Omental fat pad (tissue), 4 donors: ENCODE results near the gene ZNF280B. TPM values are rescaled to one million over a fixed set of nuclear protein-coding genes. Genes with fewer than 3 reads are reported as not detected.
"Not testable (repeated sequence)": the region's sequence is repeated elsewhere in the genome, so short reads cannot be mapped to it uniquely, and the experiment has no call there.

Experiments
- ATAC-seq: fragments of 150-250 bp; one replicate; pipeline ENCODE4 v1.9.1; 2016; ENCODE audit warnings: mild to moderate bottlenecking, moderate library complexity; ENCODE audit not compliant: low FRiP score
- DNase-seq: peaks from one replicate; pipeline ENCODE4 v3.0.0-alpha.2; 2019; ENCODE audit warnings: low spot score
- total RNA-seq, 4 donors: library from RNA; depleted of rRNA; stranded (reverse); fragments of >200 nt; gene quantifications; one replicate each; pipeline ENCODE4 v1.1.0, GENCODE V29; 2016
- TF ChIP-seq, protein P1 (sequence below), 3 donors: fragments of 450-650 bp; IDR thresholded peaks; one replicate each; pipeline ENCODE4 v1.5.1; 2016 to 2017; ENCODE audit warnings: antibody characterized with exemption in 3 of 3, mild to moderate bottlenecking in 3 of 3, moderate library complexity in 2 of 3

The ZNF280B gene
- total RNA-seq, 4 donors from 2014 or later, result 0.09 to 0.32 (median 0.22) TPM

DNA sequence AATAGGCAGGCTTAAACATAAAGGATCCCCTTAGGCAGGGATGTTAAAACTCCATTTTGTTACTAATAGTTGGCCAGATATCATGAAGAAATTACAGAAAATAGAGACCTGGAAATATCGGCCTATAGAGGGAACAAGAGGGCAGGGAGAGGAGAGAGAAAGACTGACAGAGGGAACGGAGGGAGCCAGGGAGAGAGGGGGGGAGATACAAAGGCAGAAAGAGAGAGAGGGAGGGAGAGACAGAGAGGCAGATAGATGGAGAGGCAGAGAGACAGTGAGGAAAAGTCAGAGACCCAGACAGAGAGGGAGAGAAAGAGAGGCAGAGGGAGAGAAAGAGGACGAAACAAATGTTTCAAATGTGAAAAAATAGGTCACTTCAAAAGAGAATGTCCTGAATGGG, 53.5 kb downstream of the ZNF280B start:
- TF ChIP-seq, protein P1, sequence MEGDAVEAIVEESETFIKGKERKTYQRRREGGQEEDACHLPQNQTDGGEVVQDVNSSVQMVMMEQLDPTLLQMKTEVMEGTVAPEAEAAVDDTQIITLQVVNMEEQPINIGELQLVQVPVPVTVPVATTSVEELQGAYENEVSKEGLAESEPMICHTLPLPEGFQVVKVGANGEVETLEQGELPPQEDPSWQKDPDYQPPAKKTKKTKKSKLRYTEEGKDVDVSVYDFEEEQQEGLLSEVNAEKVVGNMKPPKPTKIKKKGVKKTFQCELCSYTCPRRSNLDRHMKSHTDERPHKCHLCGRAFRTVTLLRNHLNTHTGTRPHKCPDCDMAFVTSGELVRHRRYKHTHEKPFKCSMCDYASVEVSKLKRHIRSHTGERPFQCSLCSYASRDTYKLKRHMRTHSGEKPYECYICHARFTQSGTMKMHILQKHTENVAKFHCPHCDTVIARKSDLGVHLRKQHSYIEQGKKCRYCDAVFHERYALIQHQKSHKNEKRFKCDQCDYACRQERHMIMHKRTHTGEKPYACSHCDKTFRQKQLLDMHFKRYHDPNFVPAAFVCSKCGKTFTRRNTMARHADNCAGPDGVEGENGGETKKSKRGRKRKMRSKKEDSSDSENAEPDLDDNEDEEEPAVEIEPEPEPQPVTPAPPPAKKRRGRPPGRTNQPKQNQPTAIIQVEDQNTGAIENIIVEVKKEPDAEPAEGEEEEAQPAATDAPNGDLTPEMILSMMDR (IDR thresholded peaks at IDR 0.05), result no peak
- DNase-seq, result no peak
- no peak for ATAC-seq

DNA sequence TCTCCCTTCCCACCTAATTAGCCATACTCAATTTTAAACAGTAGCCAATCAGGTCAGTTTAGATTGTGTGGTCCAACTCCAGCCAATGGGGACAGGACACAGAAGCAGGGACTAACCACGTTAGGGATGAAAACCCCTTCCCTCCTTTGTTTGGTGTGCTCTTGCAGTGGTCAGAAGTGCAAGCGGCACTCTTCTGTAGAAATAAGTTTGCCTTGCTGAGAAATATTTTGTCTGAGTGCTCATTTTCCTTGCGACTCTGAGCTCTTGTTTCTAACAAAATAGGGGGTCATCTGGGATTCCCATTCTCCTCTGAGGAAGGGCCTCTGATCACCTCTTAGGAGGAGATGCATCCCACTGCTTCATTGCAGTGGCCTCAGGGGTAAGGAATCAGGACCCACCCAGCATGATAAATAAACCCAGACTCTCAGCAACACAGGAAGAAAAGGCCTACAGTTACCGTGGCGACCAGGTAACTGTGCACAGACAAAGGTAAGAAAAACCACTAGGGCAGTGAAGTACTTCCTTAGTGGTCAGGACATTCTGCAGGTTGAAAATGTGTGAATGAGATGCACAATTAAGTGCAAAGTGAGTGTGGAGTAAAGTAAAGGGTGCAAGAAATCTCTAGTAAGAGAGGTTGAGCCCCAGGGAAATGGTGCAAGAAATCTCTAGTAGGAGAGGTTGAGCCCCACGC, 55.4 kb downstream of the ZNF280B start:
- no peak for ATAC-seq
- TF ChIP-seq, protein P1 (IDR thresholded peaks at IDR 0.05), result no peak
- DNase-seq, result no peak

DNA sequence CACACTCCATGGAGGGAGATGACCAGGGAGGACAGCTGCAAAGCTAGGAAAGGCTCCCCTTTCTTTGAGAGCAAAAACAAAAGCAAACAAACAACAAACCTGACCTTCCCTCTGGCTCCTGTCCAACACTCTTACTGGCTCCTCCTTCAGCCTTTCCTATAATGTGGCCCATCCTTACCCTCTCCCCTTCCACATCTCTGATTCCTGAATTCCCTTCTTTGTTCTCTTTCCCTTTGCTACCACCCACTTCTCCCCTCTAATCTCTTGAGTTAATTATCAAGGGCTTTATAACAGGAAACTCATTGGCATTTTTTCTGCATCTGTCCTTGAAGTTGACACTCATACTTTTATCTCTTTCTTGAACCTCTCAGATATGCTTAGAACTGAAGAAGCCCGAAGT, 56.3 kb downstream of the ZNF280B start:
- TF ChIP-seq, protein P1 (IDR thresholded peaks at IDR 0.05), result no peak
- ATAC-seq (no peak), DNase-seq (no peak)

DNA sequence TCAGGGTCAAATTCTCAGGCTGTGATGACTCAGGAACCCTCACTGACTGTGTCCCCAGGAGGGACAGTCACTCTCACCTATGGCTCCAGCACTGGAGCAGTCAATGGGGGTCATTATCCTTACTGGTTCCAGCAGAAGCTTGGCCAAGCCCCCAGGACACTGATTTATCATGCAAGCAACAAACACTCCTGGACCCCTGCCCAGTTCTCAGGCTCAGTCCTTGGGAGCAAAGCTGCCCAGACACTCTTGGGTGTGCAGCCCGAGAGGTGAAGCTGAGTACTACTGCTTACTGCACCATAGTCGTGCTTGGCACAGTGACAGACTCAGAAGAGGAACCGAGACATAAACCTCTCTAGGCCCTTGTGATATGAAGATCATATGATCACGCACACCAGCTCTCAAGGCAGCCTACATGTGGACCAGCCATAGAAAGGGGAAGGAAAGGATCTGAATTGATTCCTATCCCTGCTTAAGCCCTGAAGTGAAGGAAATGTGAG, 58.2 kb downstream of the ZNF280B start:
- no peak for DNase-seq
- TF ChIP-seq, protein P1 (IDR thresholded peaks at IDR 0.05), result no peak
- ATAC-seq, result no peak

DNA sequence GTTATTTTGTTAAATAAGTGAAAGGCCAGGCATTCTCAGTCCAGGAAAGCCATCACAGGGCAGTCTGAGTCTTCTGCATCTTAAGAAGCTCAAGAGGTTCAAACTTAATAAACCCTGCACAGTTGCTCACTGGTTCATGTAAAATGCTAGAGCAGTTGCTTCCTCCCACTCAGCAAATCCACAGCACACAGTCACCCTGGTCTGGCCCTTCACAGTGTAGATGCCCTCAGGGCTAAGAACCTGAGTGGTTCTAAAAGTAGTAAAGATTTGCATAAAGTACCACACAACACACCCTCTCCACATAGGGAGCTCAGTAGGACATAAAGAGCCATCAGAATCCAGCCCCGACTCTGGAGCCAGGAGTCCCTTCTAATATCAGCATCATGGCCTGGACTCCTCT, 58.7 kb downstream of the ZNF280B start:
- TF ChIP-seq, protein P1 (IDR thresholded peaks at IDR 0.05), result no peak

DNA sequence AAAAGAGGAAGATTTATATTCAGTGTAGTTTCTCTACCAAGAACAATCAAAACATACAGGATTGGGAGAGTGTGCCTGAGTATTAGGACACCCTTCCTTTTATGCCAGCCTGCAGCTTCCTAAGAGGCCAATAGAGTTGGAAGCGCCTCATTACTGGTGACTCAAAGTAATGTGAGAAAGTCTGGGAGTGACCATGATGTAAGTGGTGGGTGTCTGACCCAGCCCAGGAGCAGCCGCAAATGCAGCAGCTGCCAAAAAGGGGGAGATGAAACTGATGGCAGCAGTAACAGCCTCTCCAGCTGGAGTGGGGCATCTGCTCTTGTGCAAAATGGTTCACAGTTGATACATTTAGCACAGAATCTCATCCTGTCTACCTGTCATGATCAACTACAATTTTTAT, 62.0 kb downstream of the ZNF280B start:
- TF ChIP-seq, protein P1 (IDR thresholded peaks at IDR 0.05), result no peak
- no peak for ATAC-seq
- no peak for DNase-seq

More for the DNA sequence above, 58.7 kb downstream of the ZNF280B start:
- DNase-seq (no peak), ATAC-seq (no peak)

DNA sequence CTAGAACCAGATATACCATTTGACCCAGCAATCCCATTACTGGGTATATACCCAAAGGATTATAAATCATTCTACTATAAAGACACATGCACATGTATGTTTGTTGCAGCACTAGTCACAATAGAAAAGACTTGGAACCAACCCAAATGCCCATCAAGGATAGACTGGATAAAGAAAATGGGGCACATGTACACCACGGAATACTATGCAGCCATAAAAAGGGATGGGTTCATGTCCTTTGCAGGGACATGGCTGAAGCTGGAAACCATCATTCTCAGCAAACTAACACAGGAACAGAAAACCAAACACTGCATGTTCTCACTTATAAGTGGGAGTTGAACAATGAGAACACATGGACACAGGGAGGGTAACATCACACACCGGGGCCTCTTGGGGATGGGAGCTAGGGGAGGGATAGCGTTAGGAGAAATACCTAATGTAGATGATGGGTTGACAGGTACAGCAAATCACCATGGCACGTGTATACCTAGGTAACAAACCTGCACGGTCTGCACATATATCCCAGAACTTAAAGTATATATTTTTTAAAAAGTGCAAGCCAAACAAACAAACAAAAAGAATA, 64.4 kb downstream of the ZNF280B start:
- not testable (repeated sequence) for ATAC-seq, DNase-seq
